B cell (primary cell): ENCODE measurements around the gene ITGB2. TPM values are rescaled to one million over a fixed set of nuclear protein-coding genes. Genes with fewer than 3 reads are reported as not detected.
"Not testable (repeated sequence)": the region's sequence is repeated elsewhere in the genome, so short reads cannot be mapped to it uniquely, and the experiment has no call there.

ENCODE experiments used
- ATAC-seq: fragments of 200-7000 bp; cut with Tn5 transposase; one replicate; pipeline ENCODE4 v1.10.0; 2021; ENCODE audit warnings: low read depth, mild to moderate bottlenecking, moderate number of reproducible peaks, moderate library complexity
- CTCF ChIA-PET: fragments of 350-600 bp; sonication (Branson Sonifier 250); formaldehyde crosslinking; loops from one replicate; lab custom pipeline; 2021; ENCODE audit warnings: antibody characterized with exemption, inconsistent platforms; lab: Charles Lee
- POLR2A ChIA-PET: fragments of 350-600 bp; sonication (Branson Sonifier 250); formaldehyde crosslinking; loops from one replicate; lab custom pipeline; 2021; ENCODE audit warnings: antibody characterized with exemption; lab: Charles Lee
- DNase-seq: peaks from one replicate; pipeline ENCODE4 v3.0.0; 2013
- H2AFZ ChIP-seq: 2 replicates; pipeline ENCODE4 v1.6.1; 2012; ENCODE audit warnings: mild to moderate bottlenecking, low read depth, low read length; ENCODE audit not compliant: insufficient read depth, poor library complexity, severe bottlenecking
- H3K27ac ChIP-seq, 2 donors: 1 replicate in 1 of 2; 2 replicates in 1 of 2; pipeline ENCODE4 v1.5.1; 2012 to 2013; ENCODE audit warnings: low read length in 2 of 2, mild to moderate bottlenecking in 2 of 2, moderate library complexity in 1 of 2
- H3K27me3 ChIP-seq, 4 experiments: fragments of 200-600 bp in 1 of 4; sonication (generic) in 1 of 4; replicated peaks in 1 of 4; 1 replicate in 2 of 4; 2 replicates in 2 of 4; pipeline versions ENCODE4 v1.6.1 to v1.7.0; 2013 to 2016; ENCODE audit warnings: low read length in 3 of 4, mild to moderate bottlenecking in 2 of 4, mixed read lengths in 1 of 4, moderate library complexity in 1 of 4; ENCODE audit not compliant: insufficient read depth in 4 of 4, control insufficient read depth in 3 of 4; ENCODE audit errors: control extremely low read depth in 1 of 4
- H3K36me3 ChIP-seq, 2 experiments: replicated peaks in 1 of 2; 1 replicate in 1 of 2; 2 replicates in 1 of 2; pipeline versions ENCODE4 v1.6.1 to v1.7.1; 2013; ENCODE audit warnings: low read length in 1 of 2; ENCODE audit not compliant: insufficient read depth in 2 of 2, control insufficient read depth in 1 of 2; ENCODE audit errors: control extremely low read depth in 1 of 2, extremely low read depth in 1 of 2
- H3K4me1 ChIP-seq, 2 donors: fragments of 200-600 bp in 1 of 2; sonication (generic) in 1 of 2; 1 replicate in 1 of 2; 2 replicates in 1 of 2; pipeline versions ENCODE4 v1.5.1 to v1.6.1; 2013 to 2017; ENCODE audit warnings: low read length in 2 of 2; ENCODE audit not compliant: control insufficient read depth in 2 of 2, insufficient read depth in 2 of 2
- H3K4me2 ChIP-seq: replicated peaks from 2 replicates; pipeline ENCODE3; 2012; ENCODE audit warnings: mild to moderate bottlenecking, low read depth, low read length; ENCODE audit not compliant: poor library complexity, severe bottlenecking
- H3K4me3 ChIP-seq, 5 experiments: fragments of 200-600 bp in 1 of 5; sonication (generic) in 1 of 5; 1 replicate in 3 of 5; 2 replicates in 2 of 5; pipeline versions ENCODE4 v1.5.1 to v1.7.0; 2011 to 2016; ENCODE audit warnings: low read length in 4 of 5, mild to moderate bottlenecking in 4 of 5, low read depth in 2 of 5, control low read depth in 1 of 5, moderate library complexity in 1 of 5; ENCODE audit not compliant: insufficient read depth in 1 of 5; ENCODE audit errors: control extremely low read depth in 1 of 5, extremely low read depth in 1 of 5
- H3K79me2 ChIP-seq: fragments of 200-600 bp; sonication (generic); one replicate; pipeline ENCODE4 v1.6.0; 2016; ENCODE audit warnings: low read length; ENCODE audit not compliant: control insufficient read depth, insufficient read depth
- H3K9ac ChIP-seq: fragments of 200-600 bp; sonication (generic); 2 replicates; pipeline ENCODE4 v1.6.1; 2017; ENCODE audit warnings: mild to moderate bottlenecking, low read length, moderate library complexity
- H3K9me3 ChIP-seq, 3 donors: one replicate each; pipeline versions ENCODE4 v1.6.1 to v1.7.1; 2013; ENCODE audit warnings: low read length in 2 of 3; ENCODE audit not compliant: control insufficient read depth in 2 of 3, insufficient read depth in 1 of 3; ENCODE audit errors: control extremely low read depth in 1 of 3
- H4K20me1 ChIP-seq: 2 replicates; pipeline ENCODE4 v1.6.0; 2012; ENCODE audit warnings: mild to moderate bottlenecking, low read length; ENCODE audit not compliant: insufficient read depth, control insufficient read depth, poor library complexity, severe bottlenecking
- H3K27ac Mint-ChIP-seq: one replicate; pipeline ENCODE4 v1.8.0; 2021; ENCODE audit warnings: mixed read lengths
- H3K27me3 Mint-ChIP-seq: one replicate; pipeline ENCODE4 v1.8.0; 2021; ENCODE audit warnings: mixed read lengths
- H3K4me1 Mint-ChIP-seq: one replicate; pipeline ENCODE4 v1.8.0; 2021; ENCODE audit warnings: mixed read lengths
- H3K4me3 Mint-ChIP-seq: one replicate; pipeline ENCODE4 v1.8.0; 2021; ENCODE audit warnings: mixed read lengths
- H3K9me3 Mint-ChIP-seq: one replicate; pipeline ENCODE4 v1.8.0; 2022; ENCODE audit warnings: mixed read lengths; ENCODE audit not compliant: insufficient read depth
- EZH2 ChIP-seq: IDR thresholded peaks from 2 replicates; pipeline ENCODE4 v1.6.1; 2012; ENCODE audit warnings: borderline replicate concordance, low read depth, mild to moderate bottlenecking, moderate library complexity, low read length; ENCODE audit not compliant: insufficient read depth, poor library complexity, severe bottlenecking
- WGBS: methylation state at CpG from one replicate; pipeline ENCODE4 v1.1.5; 2013; ENCODE audit warnings: missing lambda C conversion rate; ENCODE audit not compliant: insufficient coverage; 5-methylcytosine and 5-hydroxymethylcytosine counted together
- intact Hi-C: fragments of 100-400 bp; cut with micrococcal nuclease; formaldehyde crosslinking; loops from one replicate; pipeline ENCODE4 v1.10.0; 2022
- polyA plus RNA-seq: library from polyadenylated mRNA; depleted of rRNA; stranded (reverse); fragments of >200 nt; gene quantifications from 2 replicates; pipeline ENCODE4 v1.2.3, GENCODE V29; 2012
- total RNA-seq, 2 donors: library from RNA; stranded (reverse); fragments of 120-200 nt in 1 of 2; gene quantifications; 1 replicate in 1 of 2; 2 replicates in 1 of 2; pipeline versions ENCODE4 v1.2.3 to v1.2.4, GENCODE V29; 2013 to 2022
- TF ChIP-seq, protein P1 (sequence below): fragments of 200-600 bp; IDR thresholded peaks from one replicate; pipeline ENCODE4 v1.8.0; 2022; ENCODE audit warnings: antibody characterized with exemption, mild to moderate bottlenecking

The ITGB2 gene
- total and polyA plus RNA-seq, 2 donors (not counting 1 experiment from before 2014, with no cell fraction given) = 102 to 368 TPM

DNA sequence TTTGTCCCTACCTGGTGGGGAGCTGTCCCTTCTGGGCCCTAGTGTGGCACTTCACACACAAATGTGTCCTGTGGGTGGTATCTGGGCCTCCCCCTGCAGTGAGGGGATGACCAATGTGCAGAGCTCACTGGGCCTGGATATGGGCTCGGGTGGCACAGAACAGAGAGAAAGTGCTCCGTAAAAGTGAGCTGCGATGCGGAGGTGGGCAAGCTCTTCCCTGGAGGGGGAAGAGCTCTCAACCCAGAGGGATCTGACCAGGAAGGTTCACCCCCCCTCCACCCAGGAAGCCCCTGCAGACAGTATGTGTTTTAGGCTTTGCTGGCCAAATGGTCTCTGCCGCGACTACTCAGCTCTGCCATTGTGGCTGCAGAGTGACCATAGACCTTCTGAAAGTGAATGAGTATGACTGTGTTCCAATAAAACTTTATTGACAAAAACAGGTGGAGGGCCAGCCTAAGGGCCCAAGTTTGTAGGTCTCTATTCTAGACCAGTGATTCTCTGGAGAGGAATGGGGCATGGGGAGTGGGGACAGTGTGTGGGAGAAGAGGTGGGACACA is 8.6 kb upstream of the ITGB2 start:
- H3K4me3 ChIP-seq = peak overlapping the region in 1 of 5 experiments; percentile 7
- ChIA-PET POLR2A (interaction anchor here (1.6 to 2.2 kb wide), 3 partner anchors 10 to 128 kb away, joined by 6 to 9 read pairs (median 9); partner anchors contain the start of gene UBE2G2), CTCF (interaction anchor here (1.1 to 10.6 kb wide), 4 partner anchors 14 to 208 kb away, joined by 3 to 204 read pairs (median 66); partner anchors contain the start of gene UBE2G2)
- H3K27me3 Mint-ChIP-seq = no peaks in the 10 kb centered on the region
- H3K4me2 ChIP-seq = peak overlapping the region; percentile 98
- H3K9me3 ChIP-seq = peaks cover 0 to 9% (median 0%) of the 10 kb centered on the region in 3 donors
- H3K79me2 ChIP-seq = peaks cover 49% of the 10 kb centered on the region
- H3K27ac Mint-ChIP-seq = peak overlapping the region; percentile 90
- no peak overlapping the region for H2AFZ ChIP-seq
- DNase-seq (no peak), ATAC-seq (no peak)
- intact Hi-C loops = no loop called here
- no peaks in the 10 kb centered on the region for H3K36me3 ChIP-seq
- H3K27me3 ChIP-seq = no peaks in the 10 kb centered on the region
- peaks cover 75% of the 10 kb centered on the region for H3K4me1 Mint-ChIP-seq
- peaks cover 69 to 86% of the 10 kb centered on the region in 2 donors for H3K4me1 ChIP-seq
- H3K9me3 Mint-ChIP-seq = peaks cover 2% of the 10 kb centered on the region
- no peak for TF ChIP-seq EZH2
- TF ChIP-seq, protein P1, sequence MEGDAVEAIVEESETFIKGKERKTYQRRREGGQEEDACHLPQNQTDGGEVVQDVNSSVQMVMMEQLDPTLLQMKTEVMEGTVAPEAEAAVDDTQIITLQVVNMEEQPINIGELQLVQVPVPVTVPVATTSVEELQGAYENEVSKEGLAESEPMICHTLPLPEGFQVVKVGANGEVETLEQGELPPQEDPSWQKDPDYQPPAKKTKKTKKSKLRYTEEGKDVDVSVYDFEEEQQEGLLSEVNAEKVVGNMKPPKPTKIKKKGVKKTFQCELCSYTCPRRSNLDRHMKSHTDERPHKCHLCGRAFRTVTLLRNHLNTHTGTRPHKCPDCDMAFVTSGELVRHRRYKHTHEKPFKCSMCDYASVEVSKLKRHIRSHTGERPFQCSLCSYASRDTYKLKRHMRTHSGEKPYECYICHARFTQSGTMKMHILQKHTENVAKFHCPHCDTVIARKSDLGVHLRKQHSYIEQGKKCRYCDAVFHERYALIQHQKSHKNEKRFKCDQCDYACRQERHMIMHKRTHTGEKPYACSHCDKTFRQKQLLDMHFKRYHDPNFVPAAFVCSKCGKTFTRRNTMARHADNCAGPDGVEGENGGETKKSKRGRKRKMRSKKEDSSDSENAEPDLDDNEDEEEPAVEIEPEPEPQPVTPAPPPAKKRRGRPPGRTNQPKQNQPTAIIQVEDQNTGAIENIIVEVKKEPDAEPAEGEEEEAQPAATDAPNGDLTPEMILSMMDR = no peak
- WGBS = 92% methylated on average over 4 of the region's 6 CpGs
- H3K4me3 Mint-ChIP-seq = peak overlapping the region; percentile 52
- peaks cover 13% of the 10 kb centered on the region for H4K20me1 ChIP-seq
- no peak overlapping the region for H3K9ac ChIP-seq
- peak overlapping the region; percentile 74 to 89 for H3K27ac ChIP-seq

GRCh38 chr21:44928500-44929241 is 8.0 kb upstream of the ITGB2 start:
- H3K36me3 ChIP-seq, ATAC-seq, H3K27me3 Mint-ChIP-seq, H2AFZ ChIP-seq, H4K20me1 ChIP-seq, H3K9me3 Mint-ChIP-seq, intact Hi-C loops, H3K9me3 ChIP-seq, H3K27me3 ChIP-seq, DNase-seq: not testable (repeated sequence)
- ChIA-PET POLR2A (interaction anchor here (0.7 to 2.3 kb wide), 5 partner anchors 9 to 186 kb away, joined by 6 to 17 read pairs (median 9); partner anchors contain the start of gene UBE2G2), CTCF (interaction anchor here (1.1 to 10.6 kb wide), 6 partner anchors 14 to 208 kb away, joined by 3 to 204 read pairs (median 24); partner anchors contain the start of gene UBE2G2)
- peaks cover 76 to 91% of the 10 kb centered on the region in 2 donors for H3K4me1 ChIP-seq
- H3K4me3 ChIP-seq = peak overlapping the region; percentile 52 to 72 (median 59)
- peak overlapping the region; percentile 71 for H3K9ac ChIP-seq
- H3K27ac Mint-ChIP-seq = peak overlapping the region; percentile 95
- peaks cover 42% of the 10 kb centered on the region for H3K79me2 ChIP-seq
- H3K4me3 Mint-ChIP-seq = peak overlapping the region; percentile 82
- 61% methylated on average over 6 of the region's 16 CpGs for WGBS
- H3K27ac ChIP-seq = peak overlapping the region; percentile 72 to 74
- H3K4me2 ChIP-seq = peak overlapping the region; percentile 98
- H3K4me1 Mint-ChIP-seq = peaks cover 80% of the 10 kb centered on the region
